Stimulated activated CD8-positive, alpha-beta memory T cell treated with anti-CD3 and anti-CD28 coated beads, Interleukin-2, amount 100 ng/mL, for 48 hours (primary cell): Measurements from ENCODE around the gene INSL3.
"Not testable (repeated sequence)": the region's sequence is repeated elsewhere in the genome, so short reads cannot be mapped to it uniquely, and the experiment has no call there.

ENCODE experiments used
- DNase-seq, 2 donors: peaks; one replicate each; pipeline ENCODE4 v3.0.0-alpha.2; 2020; ENCODE audit warnings: low read depth in 2 of 2

The INSL3 gene

DNA sequence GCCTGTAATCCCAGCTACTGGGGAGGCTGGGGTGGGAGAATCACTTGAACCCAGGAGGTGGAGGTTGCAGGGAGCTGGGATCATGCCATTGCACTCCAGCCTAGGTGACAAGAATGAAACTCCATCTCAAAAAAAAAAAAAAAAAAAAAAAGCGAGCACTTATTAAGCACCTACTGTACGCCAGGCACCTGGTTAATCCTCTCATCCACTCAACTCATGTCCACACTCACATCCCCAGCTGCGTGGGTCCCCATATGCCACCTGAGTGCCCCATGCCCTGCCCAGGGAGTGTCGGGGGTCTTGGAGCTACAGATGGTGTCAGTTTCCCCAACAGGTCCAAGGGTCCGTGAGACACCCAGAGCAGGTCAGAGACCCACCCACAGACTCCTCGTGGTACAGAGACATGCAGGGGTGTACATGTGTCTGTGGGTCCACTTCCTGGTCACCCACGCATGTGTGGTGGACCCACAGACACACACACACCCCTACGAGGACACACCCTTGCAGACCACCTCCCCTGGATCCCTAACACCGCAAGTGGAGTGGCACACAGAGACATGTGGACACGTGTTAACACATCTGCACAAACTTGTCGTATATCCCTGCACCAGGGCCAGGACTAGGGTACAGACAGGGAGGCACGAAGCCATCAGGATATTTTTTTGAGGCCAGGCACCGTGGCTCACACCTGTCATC, 3.5 kb downstream of the INSL3 start:
- DNase-seq = no peak

DNA sequence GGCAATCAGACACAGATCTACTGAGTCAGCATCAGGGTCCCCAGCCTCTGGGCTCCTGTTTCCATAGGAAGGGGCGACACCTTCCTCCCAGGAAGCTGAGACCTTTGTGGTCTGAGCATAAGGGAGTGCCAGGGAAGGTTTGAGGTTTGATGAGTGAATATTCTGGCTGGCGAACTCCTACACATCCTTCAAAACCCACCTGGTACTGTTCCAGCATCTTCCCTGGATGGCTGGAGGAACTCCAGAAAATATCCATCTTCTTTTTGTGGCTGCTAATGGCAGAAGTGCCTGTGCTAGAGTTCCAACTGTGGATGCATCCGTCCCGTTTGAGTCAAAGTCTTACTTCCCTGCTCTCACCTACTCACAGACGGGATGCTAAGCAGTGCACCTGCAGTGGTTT, 9.2 kb downstream of the INSL3 start:
- no peak for DNase-seq

DNA sequence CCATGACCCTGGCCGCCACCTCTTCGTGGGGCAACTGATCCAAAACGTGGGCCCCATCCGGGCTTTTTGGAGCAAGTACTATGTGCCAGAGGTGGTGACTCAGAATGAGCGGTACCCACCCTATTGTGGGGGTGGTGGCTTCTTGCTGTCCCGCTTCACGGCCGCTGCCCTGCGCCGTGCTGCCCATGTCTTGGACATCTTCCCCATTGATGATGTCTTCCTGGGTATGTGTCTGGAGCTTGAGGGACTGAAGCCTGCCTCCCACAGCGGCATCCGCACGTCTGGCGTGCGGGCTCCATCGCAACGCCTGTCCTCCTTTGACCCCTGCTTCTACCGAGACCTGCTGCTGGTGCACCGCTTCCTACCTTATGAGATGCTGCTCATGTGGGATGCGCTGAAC, 9.6 kb downstream of the INSL3 start:
- DNase-seq = no peak

DNA sequence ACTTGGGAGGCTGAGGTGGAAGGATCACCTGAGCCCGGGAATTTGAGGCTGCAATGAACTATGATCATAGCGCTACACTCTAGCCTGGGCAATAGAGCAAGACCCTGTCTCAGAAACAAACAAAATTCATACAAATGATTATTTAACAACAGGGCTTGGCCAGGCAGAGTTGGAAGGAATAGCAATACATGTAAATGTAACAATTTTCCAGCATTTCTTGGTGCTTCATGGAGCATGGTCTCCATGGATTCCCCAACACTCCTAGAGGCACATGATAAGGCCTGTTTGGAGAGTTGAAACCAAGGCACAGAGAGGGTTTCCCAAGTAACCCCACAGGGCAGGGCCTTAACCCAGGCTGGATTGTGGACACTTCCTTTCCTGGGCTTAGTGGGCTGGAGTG, 10.2 kb downstream of the INSL3 start:
- DNase-seq = no peak

DNA sequence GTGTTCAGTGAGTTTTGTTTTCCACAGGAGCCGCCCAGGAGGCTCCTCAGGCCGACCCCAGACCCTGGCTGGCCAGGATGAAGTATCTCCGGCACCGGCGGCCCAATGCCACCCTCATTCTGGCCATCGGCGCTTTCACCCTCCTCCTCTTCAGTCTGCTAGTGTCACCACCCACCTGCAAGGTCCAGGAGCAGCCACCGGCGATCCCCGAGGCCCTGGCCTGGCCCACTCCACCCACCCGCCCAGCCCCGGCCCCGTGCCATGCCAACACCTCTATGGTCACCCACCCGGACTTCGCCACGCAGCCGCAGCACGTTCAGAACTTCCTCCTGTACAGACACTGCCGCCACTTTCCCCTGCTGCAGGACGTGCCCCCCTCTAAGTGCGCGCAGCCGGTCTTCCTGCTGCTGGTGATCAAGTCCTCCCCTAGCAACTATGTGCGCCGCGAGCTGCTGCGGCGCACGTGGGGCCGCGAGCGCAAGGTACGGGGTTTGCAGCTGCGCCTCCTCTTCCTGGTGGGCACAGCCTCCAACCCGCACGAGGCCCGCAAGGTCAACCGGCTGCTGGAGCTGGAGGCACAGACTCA, 13.5 kb downstream of the INSL3 start:
- DNase-seq = no peak

DNA sequence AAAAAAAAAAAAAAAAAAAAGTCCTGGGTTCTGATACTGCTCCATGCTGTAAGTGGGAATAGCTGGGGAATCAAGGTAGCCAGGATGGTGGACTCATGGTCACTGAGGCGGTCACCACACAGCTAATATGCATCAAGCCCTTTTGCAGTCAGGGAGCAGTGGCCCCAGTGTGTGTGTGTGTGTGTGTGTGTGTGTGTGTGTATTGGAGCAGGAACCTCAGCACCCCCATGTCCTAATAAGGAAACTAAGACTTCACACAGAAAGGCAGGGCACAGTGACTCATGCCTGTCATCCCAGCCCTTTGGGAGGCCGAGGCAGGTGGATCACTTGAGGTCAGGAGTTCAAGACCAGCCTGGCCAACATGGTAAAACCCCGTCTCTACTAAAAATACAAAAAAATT, 14.4 kb downstream of the INSL3 start:
- DNase-seq = no peak

DNA sequence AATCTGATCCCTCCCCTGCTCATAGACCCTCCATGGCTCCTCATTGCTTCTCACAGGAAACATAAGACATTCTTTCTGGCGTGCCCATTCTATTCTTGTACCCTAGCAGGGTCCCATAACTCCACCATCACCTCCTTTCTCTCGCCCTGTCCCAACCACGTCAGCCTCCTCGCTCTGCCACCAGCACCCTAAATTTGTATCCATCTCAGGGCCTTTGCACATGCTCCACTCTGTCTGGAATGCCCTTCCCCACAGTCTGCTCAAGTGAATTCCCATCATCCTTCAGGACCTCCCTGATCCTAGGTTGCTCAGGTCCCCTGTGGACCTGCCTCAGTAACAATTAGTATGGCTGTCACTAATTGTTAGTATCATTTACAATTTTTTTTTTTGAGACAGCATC, 15.9 kb downstream of the INSL3 start:
- no peak for DNase-seq

DNA sequence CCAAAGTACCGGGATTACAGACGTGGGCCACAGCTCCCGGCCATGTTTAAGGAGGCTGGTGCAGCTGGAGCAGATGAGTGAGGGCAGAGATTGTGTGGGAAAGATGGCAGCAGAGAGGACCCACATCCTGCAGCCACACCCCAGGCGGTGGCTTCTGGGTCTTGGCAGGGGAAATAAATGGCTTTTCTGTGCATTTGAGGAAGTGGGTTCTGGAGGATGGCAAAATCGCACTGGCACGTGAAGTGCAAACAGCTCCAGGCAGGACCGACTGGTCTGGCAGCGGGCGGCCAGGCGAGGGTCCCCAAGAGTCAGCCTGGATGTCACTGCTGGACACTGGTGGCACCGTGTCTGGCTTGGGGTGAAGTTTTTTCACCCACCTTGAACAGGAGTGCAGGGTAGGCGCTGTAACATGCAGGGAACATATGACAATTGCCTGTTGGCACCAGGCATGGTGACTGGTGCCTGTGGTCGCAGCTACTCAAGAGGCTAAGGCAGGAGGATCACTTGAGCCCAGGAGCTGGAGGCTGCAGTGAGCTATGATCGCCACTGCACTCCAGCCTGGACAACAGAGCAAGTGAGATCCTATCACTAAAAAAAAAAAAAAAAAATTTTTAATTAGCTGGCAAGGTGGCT, 17.9 kb downstream of the INSL3 start:
- no peak for DNase-seq

DNA sequence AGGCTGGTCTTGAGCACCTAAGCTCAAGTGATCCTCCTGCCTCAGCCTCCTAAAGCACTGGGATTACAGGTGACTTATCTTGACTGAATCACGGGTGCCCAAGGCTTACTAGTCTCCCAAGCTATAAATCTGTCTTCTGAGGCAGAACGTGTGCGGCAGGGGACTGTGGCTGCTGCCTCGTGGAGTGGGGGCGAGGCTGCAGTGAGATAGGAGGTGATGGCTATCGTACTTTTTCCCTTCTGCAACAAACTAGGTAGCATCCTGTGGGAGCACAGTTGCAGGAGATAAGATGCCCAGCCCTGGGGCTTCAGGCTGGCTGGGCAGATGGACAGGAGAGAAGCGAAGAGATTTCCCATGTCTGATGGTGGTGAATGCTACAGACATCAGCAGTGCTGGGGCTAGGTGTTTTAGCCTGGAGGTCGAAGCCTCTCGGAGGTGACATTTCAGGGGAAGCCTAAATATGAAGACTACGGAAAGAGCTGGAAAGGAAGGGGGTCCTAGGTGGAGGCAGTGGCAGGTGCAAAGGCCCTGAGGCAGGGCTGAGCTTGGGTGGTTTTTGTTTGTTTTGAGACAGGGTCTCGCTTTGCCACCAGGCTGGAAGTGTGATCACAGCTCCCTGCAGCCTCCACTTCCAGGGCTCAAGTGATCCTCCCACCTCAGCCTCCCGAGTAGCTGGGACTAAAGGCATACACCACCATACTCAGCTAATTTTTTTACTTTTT, 19.0 kb downstream of the INSL3 start:
- DNase-seq = no peak

DNA sequence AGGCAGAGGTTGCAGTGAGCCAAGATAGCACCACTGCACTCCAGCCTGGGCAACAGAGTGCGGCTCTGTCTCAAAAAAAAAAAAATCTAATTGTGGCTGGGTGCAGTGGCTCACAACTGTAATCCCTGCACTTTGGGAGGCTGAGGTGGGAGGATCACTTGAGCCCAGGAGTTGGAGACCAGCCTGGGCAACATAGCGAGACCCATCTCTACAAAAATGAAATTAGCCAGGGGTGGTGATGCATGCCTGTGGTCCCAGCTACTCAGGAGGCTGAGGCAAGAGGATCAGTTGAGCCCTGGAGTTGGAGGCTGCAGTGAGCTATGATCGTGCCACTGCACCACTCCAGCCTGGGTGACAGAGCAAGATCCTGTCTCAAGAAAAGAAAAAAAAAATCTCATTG, 22.7 kb downstream of the INSL3 start:
- DNase-seq = not testable (repeated sequence)

DNA sequence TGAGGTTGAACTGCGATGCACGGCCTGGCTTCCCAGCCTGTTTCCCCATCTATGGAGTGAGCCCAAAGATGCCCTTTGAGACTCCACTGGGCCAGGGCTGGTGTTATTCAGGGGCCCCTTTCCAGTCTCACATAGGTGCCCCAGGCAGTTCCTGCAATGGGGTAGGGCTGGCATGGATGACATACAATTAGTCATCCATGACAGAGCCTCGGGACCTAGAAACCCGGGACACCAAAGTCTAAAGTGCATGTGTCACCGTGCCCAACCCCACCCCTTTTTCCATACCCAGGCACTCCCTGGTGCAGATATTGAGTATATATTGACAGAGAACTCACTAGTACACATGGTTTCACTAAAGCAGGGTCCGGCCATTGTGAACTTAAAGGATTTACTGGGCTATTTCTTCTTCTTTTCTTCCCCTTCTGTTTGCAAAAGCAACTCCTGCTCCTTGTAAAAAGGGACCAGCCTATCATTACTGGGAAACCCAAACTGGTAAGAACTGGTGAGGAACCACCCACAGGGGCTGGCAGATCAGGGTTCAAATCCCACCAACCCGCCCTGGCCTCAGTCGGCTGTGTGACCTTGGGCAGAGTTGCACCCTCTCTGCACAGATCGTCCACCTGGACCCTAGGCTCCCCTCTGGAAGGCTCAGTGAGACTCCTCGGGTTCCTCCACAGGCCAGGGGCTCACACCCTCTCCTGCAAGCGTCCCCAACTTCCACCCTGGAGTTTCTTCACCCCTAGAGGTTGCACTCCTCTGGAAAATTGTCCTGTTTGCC, 23.7 kb downstream of the INSL3 start:
- peak; percentile 29 to 63 for DNase-seq

DNA sequence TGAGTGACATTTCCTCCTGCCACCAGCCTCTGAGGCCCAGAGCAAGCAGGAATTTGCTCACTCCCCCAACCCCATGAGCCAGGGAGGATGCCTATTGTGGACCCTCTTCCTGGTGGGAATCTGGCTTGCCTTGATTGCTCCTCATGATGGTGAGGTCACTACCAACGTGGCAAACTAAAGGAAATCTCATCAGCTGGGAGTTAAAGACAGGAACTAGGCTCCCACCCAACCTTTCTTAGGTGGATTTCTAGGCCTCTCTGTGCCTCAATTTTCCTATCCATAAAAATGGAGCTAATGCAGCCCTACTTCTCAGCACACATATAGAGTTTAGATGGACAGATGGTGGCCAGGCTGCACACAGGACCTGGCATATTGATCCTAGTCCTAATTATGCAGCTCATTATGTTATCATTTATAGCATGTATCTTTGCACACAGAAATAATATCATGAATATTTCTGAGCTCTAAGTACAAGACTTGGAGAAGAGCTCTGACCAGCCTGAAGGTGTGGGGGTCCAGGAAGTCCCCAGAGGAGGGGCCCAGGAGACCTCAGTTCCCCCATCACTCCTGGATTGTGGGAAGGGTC, 24.4 kb downstream of the INSL3 start:
- no peak for DNase-seq

DNA sequence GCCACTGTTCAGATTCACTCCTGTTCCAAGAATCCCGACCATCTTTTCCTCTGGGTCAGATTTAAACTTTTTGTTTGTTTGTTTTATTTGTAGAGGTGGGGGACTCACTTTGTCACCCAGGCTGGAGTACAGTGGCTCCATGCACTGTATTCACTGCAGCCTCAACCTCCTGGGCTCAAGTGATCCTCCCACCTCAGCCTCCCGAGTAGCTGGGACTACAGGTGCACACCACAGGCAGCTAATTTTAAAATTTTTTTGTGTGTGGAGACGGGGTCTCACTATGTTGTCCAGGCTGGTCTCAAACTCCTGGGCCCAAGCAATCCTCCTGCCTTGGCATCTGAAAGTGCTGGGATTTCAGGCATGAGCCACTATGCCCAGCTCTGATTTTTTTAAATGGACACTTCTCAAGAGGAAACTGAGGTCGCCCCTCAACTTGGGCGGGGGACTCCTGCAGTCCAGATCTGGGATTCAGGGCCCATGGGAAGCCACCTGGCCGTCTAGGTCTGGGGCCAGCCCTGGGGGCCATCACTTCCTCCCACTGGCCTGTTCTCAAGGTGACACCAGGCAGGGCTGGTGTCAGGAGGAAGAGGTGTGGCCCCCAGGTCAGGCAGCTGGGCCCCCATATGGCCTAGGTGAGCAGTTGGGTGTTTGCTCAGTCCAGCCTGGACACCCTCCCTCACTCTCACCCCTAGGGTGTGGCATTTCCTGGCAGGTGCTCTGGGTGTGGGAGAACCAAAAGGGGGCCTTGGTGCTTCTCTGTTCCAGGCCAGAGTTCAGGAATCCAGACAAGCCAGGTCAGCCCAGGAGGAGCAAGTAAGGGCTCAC, 25.1 kb downstream of the INSL3 start:
- no peak for DNase-seq

DNA sequence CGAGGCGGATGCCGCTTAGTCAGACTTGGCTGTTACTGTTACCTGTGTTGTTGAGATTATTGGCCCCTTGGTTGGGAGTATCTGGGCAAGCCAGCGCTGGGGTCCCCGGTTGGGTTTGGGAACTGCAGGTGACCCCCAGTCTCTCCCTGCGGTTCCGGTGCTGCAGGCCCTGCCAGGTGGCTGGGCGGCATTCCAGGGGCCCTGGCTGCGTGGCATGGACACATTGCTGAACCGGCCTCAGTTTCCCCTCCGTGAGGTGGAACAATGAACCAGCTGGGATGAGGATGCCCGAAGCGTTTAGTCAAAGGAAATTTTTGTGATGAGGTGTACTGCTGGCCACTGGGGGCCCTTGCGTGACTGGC, 25.8 kb downstream of the INSL3 start:
- no peak for DNase-seq

DNA sequence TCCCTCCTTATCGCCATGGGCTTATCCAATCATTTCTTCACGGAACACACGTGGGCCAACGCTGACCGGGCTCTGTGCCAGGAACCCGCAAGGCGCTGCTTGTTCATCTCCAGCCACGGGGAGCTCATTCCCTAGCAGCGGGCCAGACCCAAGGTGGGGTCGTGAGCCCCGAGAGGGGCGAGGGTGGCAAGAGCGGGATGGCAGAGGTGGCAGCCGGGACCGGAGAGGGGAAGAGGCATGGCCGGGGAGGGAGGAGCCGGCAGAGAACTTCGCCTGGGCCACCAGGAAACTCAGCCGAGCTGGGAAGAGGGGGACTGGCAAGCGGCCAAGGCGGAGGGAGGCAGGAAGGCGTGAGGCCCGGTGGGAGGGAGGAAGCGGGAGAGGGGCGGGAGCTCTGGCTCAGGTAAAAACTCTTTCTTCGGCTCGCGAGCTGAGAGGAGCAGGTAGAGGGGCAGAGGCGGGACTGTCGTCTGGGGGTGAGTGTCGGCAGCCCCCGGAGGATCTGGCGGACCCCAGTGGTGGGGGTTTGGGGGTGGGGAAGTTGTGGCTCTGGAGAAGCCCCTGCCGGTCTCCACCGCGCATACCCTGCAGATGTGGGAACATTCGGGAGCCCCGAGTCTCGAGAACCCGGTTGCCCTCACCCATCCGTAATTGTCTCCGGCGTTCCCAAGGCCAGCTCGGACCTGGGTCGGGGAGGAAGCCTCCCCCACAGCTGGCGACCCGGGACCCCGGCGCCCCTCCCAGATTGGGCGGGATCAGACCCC, 26.4 kb downstream of the INSL3 start, which contains the start of gene B3GNT3:
Gene B3GNT3, plus strand, starts transcription at position 408 of the 764 bp plus-strand sequence. CDS start 12,670 bp downstream, outside the sequence.
- DNase-seq = no peak

DNA sequence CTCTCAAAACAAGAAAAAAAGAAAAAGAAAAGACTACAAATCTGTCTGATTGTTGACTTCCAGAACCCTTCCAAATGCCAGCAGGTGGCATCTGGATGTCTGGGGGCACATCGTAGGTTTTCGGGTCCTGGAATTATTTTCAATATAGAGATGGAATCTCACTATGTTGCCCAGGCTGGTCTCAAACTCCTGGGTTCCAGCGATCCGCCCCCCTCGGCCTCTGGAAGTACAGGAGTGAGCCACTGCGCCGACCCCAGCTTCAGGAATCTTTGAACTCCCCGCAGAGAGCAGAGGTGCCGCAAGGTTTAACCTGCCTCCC, 26.9 kb downstream of the INSL3 start:
- DNase-seq = no peak

DNA sequence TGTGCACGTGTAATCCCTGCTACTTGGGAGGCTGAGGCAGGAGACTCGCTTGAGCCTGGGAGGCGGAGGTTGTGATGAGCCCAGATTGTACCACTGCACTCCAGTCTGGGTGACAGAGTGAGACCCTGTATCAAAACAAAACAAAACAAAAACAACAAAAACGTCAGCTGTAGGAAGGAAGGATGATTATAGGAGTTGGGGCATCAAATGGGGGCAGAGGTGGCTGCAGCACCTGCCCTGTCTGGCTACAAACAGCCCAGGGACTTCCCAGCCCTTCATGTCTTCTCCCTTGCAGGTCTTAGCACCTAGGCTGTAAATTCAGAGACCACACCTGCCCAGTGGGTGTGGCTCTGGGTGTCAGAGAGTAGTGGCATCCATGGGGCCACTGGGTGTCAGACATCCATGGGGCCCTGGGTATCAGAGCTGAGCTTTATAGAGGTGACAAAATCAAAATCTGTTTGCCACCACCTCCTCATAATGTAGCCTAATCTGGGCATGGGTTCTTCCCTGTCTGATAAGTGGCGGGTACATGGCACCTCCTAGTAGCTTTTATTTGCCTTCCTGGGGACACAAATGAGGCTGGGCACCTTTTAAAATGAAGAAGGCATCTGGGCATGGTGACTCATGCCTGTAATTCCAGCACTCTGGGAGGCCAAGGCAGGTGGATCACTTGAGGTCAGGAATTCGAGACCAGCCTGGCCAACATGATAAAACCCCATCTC, 31.1 kb downstream of the INSL3 start:
- no peak for DNase-seq

DNA sequence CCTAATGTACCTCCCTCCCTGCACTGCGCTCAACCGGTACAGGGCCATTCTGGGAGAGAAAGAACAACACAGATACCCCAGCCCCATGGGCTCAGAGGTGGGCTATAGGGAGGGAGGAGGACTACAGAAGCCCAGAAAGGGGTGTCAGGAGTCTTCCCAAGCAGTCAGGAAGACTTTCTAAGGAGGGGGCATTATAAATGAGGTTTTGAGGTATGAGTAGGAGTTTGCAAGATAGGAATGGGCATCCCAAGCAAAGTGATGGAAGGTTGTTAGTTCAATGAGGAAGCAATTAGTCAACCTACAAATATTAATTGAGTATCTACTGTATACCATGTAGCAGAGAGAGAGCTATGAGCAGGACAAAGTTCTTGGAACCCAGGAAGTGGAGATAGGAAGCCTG, 32.7 kb downstream of the INSL3 start:
- DNase-seq = no peak

DNA sequence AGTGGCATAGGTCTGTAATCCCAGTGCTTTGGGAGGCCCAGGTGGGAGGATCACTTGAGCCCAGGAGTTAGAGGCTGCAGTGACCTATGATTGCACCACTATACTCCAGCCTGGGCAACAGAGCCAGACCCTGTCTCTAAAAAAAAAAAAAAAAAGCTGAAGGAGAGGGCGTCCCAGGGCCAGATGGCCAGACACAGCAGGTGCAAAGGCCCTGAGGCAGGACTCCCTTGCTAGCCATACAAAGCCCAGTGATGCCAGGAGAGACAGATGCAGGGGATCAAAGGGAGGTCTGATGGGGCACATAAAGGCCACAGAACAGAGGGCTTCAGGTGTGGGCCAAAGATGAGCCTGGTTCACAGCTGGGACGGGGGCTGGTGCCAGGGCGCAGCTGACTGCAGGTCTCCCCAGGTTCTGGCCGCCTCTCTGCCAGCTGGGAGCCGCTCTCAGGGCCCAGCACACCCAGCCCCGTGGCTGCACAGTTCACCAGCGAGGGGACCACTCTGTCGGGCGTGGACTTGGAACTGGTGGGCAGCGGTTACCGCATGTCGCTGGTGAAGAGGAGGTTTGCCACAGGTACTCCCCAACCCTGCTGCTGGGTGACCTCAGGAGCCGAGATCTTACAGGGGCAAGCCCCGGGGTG, 33.9 kb downstream of the INSL3 start:
- no peak for DNase-seq
